ENCODE results near the gene NKAIN2.

DNA sequence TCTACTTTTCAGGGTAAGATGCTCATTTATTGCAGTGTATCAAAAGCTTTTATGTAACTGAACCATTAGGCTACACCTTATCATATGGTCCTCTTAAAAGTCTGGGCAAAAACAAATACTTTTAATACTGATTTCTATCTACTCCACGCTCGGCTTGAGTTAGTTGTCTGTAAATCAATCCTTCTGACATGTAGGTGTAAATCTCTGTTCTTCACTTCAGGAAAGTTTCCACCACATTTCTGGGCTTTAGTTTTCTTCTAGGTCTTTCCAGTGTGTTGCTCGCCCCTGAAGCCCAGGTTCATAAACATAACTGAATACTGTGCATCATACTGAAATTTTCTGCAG lies 1069.4 kb downstream of the NKAIN2 start:
- no peak for TF ChIP-seq POLR2A (IDR thresholded peaks at IDR 0.05)
- TF ChIP-seq, protein P1, sequence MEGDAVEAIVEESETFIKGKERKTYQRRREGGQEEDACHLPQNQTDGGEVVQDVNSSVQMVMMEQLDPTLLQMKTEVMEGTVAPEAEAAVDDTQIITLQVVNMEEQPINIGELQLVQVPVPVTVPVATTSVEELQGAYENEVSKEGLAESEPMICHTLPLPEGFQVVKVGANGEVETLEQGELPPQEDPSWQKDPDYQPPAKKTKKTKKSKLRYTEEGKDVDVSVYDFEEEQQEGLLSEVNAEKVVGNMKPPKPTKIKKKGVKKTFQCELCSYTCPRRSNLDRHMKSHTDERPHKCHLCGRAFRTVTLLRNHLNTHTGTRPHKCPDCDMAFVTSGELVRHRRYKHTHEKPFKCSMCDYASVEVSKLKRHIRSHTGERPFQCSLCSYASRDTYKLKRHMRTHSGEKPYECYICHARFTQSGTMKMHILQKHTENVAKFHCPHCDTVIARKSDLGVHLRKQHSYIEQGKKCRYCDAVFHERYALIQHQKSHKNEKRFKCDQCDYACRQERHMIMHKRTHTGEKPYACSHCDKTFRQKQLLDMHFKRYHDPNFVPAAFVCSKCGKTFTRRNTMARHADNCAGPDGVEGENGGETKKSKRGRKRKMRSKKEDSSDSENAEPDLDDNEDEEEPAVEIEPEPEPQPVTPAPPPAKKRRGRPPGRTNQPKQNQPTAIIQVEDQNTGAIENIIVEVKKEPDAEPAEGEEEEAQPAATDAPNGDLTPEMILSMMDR (IDR thresholded peaks at IDR 0.05 in 4 of 5, conservative IDR thresholded peaks at IDR 0.05 in 1 of 5) = no peak
